ENCODE measurements around the gene RASA2.
A peak's percentile ranks its signal among the peaks of the same experiment; 100 is the strongest.

The RASA2 gene

GRCh38 chr3:141538568-141539240 is 51.9 kb downstream of the RASA2 start:
- no peak for DNase-seq

GRCh38 chr3:141539431-141540187 is 52.8 kb downstream of the RASA2 start:
- DNase-seq = no peak

GRCh38 chr3:141540531-141540930 is 53.7 kb downstream of the RASA2 start:
- DNase-seq = no peak

- no peak for DNase-seq
Measured at GRCh38 chr3:141542202-141542969, 55.6 kb downstream of the RASA2 start.

- no peak for DNase-seq
Measured at GRCh38 chr3:141542989-141543388, 56.2 kb downstream of the RASA2 start.

- no peak for DNase-seq
Measured at GRCh38 chr3:141544697-141545096, 57.9 kb downstream of the RASA2 start.

- no peak for DNase-seq
Measured at GRCh38 chr3:141546081-141546480, 59.3 kb downstream of the RASA2 start.

GRCh38 chr3:141546586-141546985 is 59.8 kb downstream of the RASA2 start:
- no peak for DNase-seq

GRCh38 chr3:141547791-141548190 is 61.0 kb downstream of the RASA2 start:
- DNase-seq = no peak

- no peak for DNase-seq
Measured at GRCh38 chr3:141550926-141551665, 64.3 kb downstream of the RASA2 start.

GRCh38 chr3:141552440-141552991 is 65.7 kb downstream of the RASA2 start:
- no peak for DNase-seq

- no peak for DNase-seq
Measured at GRCh38 chr3:141553055-141553454, 66.2 kb downstream of the RASA2 start.

- DNase-seq = no peak
Measured at GRCh38 chr3:141556034-141556433, 69.2 kb downstream of the RASA2 start.

- no peak for DNase-seq
Measured at GRCh38 chr3:141557961-141558706, 71.3 kb downstream of the RASA2 start.

- DNase-seq = peak; percentile 5
Measured at GRCh38 chr3:141561426-141562034, 74.7 kb downstream of the RASA2 start.

GRCh38 chr3:141564241-141564640 is 77.4 kb downstream of the RASA2 start:
- DNase-seq = no peak

GRCh38 chr3:141570068-141570467 is 83.2 kb downstream of the RASA2 start:
- DNase-seq = no peak

- DNase-seq = no peak
Measured at GRCh38 chr3:141575879-141576743, 89.3 kb downstream of the RASA2 start.

GRCh38 chr3:141576744-141577052 is 89.9 kb downstream of the RASA2 start:
- no peak for DNase-seq

- no peak for DNase-seq
Measured at GRCh38 chr3:141578202-141578973, 91.6 kb downstream of the RASA2 start.

Measured in NCI-H446 treated with DMSO at 0.1 percent for 48 hours (cell line).